ENCODE results near the gene MAP3K3.

The MAP3K3 gene

DNA sequence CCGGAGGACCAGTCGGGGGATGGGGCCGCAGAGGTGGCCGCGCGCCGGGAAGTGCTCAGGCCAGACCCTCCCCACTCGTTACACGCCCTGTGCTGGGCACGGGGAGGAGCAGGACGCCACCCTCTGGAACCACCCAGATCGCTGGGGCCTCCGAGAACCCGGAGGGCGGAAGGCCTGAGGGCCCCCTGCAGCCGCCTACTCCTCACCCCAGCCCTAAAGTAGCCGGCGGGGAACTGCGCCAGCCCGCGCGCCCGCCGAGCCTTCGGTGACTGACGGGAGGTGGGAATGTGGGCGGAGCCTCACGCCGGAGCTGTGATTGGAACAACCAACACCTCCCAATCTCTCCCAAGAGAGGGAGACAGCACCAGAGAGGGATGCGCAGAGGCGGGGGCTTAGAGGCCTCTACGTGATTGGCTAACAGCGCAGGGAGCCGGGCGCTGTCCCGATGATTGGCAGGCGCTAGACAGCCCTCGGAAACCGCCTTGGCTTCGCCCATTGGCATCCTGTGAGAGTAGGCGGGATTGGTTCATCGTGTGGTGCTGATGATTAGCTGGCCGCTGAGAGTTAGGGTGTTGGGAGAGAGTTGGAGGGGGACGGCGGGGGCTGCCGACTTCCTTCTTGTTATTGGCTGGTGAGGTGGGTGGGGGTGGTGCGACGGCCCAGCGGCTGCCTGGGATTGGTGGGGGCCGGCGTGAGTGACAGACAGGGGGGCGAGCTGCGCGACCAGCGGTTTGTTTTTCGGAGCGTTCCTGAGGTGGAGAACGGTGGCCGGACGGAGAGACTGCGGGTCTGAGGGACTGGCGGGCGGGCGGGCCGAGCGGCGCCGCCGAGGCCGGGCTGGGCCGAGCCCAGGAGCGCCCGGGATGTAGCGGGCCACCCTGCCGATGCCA lies at the start of gene MAP3K3:
Gene MAP3K3, plus strand, starts transcription at position 734 of the 890 bp plus-strand sequence. CDS start 343 bp downstream, outside the sequence.
- peak; percentile 100 for DNase-seq

DNA sequence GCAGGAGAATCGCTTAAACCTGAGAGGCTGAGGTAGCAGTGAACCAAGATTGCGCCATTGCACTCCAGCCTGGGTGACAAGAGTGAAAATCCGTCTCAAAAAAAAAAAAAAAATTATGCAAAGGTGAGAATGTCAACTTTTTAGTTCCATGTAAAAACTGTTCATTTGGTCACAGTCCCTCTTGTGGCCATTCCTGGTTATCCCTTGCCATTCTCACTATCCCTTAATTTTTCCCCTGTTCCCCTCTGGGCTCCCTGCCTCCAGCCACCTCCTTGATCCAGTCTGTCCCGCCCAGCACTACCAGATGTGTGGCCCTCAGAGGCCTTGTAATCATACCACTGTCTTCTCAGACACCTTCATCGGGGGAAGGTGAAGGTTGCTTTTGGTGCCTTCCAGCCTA lies 48.6 kb upstream of the MAP3K3 start:
- no peak for DNase-seq

GRCh38 chr17:63578027-63578768 lies 44.0 kb upstream of the MAP3K3 start:
- DNase-seq: no peak

DNA sequence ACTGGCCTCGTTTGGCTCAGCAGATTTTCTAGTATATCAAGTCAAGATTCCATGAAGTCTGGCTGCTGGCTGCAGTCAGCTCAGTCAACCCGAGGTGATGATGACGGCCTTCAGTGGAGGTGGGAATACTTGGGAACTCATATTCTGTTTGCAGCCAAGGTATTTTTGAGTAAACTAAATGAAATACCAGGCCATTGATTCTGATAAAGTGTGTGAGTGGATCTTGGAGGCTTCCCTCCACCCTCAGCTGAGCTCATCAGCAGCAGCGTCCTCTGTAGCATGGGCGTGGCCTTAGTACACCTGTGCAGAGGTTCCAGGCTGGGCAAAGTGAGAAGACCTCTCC lies 43.5 kb upstream of the MAP3K3 start:
- no peak for DNase-seq

DNA sequence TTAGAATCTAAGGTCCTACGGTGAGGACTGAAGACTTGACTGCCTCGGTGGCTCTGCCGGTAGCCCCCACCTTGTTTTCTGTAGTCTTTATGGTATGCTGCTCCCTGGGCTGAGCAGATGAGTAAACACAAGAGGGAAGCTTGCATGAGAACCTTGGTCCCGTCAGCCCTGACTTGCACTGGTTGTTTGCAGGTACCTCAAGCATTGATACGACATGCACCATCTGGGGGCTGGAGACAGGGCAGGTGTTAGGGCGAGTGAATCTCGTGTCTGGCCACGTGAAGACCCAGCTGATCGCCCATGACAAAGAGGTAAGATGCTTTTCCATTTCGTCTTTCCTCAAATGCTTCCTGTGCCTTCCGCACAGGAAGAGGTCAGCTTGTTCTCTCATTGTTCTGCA lies 42.6 kb upstream of the MAP3K3 start:
- DNase-seq: no peak

- DNase-seq: no peak
These were observed 34.4 kb upstream of the MAP3K3 start for GRCh38 chr17:63587770-63588169.

DNA sequence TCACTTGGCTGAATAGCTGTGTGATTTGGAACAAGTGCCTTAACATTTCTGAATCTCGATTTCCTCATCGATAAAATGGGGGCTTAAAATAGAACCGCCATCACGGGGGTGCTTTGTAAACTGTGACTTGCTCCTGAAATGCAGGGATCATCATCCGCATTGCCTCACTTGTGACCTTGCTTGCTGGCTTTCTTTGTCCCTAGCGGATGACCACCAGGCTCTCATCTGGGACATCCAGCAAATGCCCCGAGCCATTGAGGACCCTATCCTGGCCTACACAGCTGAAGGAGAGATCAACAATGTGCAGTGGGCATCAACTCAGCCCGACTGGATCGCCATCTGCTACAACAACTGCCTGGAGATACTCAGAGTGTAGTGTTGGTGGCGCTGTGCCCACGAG lies 33.4 kb upstream of the MAP3K3 start:
- no peak for DNase-seq

GRCh38 chr17:63589646-63590045 lies 32.6 kb upstream of the MAP3K3 start:
- DNase-seq: no peak

GRCh38 chr17:63592797-63593196 lies 29.4 kb upstream of the MAP3K3 start:
- no peak for DNase-seq

- no peak for DNase-seq
These were observed 27.1 kb upstream of the MAP3K3 start for GRCh38 chr17:63595132-63595531.

DNA sequence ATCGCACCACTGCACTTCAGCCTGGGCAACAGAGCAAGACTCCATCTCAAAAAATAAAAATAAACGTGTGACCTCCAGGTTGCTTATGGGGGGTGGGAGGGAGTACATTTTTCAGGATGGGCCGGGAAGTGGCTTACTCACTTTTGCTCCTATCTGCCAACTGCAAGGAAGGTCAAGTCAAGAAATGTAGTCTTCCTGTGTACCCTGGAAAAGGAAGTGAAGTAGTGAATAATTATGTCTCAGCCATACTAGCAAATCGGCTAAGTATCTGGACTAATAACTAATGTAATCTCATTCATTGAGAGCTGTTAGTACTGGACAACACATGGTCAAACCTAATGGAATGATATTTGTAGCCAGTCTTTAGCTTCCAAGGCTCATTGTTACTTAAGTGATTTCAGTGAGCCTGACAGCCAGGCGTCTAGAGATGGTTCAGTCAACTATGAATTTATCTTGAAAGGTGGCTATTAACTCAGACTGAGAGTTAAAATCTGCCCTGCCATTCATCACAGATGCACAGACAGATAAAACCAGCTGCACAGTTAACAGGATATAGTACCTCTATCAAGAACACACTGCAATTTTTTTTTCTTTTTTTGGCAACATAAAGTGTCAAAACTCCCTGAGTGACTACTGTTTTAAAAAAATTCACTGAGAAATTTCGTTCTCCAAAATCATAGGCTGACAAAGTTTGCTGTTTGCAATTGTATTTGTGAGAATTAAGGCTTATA lies 25.2 kb upstream of the MAP3K3 start:
- DNase-seq: peak; percentile 48

GRCh38 chr17:63598281-63598680 lies 23.9 kb upstream of the MAP3K3 start:
- DNase-seq: peak; percentile 42

GRCh38 chr17:63600569-63601438 lies 21.4 kb upstream of the MAP3K3 start, which contains the start of gene TACO1:
Gene TACO1 (plus strand): TSS chr17:63600895. CDS start chr17:63601084, 189 bp downstream.
- DNase-seq: peak; percentile 83

GRCh38 chr17:63601439-63602371 lies 20.5 kb upstream of the MAP3K3 start:
- DNase-seq: no peak

- DNase-seq: peak; percentile 62
These were observed 12.2 kb upstream of the MAP3K3 start for GRCh38 chr17:63609816-63610573.

DNA sequence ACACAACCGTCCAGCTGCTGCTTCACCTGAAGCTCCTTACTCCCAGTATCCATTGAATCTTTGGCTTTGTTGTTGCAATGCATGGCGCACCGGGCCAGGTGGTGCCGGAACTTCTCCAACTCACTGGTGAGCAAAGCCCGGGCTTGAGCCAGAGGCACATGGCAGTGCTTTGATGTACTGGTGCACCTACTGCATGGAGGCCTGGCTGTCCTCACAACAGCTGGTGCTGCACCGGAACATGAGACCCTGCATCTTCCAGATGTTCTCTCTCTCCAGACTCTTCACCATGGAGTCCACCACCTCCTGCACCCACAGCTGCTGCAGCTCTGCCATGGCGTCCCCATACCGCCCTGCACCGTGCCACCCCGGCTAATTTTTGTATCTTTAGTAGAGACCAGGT lies 11.4 kb upstream of the MAP3K3 start:
- no peak for DNase-seq

DNA sequence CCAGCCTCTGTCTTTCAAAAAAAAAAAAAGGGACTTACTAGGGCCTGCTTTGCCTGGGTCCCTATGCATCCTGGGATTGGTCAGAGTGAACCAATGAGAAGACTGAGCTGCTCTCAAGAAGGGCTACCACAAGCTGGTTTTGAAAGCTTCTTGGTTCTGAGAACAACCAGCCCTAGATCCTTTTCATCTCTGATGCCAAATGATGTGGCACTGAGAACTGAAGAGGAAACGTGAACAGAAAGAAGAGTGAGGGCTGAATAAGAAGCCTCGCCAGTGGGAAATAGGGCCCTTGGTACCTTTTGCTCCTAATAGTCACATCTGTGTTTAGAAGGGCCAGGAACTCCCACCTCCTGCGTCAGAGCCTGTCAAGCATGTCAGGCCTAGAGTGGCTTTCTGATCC lies 10.9 kb upstream of the MAP3K3 start:
- peak; percentile 79 for DNase-seq

DNA sequence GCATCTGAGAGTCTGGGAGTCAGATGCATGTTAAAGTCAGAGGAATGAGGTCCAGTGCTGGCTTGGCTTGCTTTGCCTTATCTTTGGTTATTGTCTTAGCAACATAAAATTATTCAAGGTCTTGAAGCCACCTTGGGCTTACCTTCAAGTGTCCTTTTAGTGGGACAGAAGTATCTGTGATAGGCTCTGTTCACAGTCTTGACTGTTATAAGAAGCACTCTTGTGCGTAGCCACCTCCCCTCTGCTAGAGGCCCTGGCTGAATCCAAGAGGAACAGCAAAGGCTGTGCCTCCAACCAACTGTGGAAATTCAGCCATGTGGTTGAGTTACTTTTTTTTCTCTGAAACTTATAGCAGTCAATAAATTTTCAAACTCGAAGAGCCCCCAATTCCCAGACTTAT lies 8.6 kb upstream of the MAP3K3 start:
- no peak for DNase-seq

DNA sequence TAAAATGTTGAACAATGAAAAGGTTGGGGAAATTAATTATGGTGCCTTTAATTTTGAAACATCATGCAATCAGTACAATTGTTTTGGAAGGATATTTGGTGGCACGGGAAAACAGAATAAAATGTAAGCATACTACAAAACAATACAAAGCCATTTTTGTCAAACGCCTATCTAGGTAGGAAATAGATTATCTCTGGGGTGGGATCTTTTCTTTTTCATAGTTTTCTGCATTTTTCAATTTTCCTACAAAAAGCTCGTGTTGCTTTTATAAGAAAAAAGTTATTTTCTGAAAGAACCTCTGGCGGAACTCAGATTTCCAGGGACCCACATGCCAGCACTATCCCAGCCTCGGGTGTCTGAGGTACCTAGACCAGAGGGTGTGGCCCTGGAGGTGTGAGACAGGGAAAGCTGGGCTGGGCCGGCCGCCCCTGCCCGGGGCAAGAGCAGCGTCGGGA lies 961 bp upstream of the MAP3K3 start:
- DNase-seq: no peak

Data from activated CD4-positive, alpha-beta T cell treated with anti-CD3 and anti-CD28 coated beads, Interleukin-2, amount 50 U/mL, for 16 hours (primary cell).